Mesenchymal stem cell (in vitro differentiated cells and primary cell): ENCODE data around the gene EXOC6.

Experiments used
- DNase-seq: peaks from one replicate; pipeline ENCODE4 v3.0.0-alpha.2; 2013
- H2AFZ ChIP-seq: one replicate; pipeline ENCODE4 v1.6.1; 2013; ENCODE audit warnings: low read depth, mild to moderate bottlenecking, control low read depth, inconsistent platforms, low read length, moderate library complexity
- H2AK5ac ChIP-seq: 2 replicates; pipeline ENCODE4 v1.6.1; 2013; ENCODE audit warnings: low read length, moderate library complexity, mild to moderate bottlenecking, inconsistent platforms; ENCODE audit not compliant: severe bottlenecking
- H2BK120ac ChIP-seq: one replicate; pipeline ENCODE4 v1.6.1; 2013; ENCODE audit warnings: low read depth, mild to moderate bottlenecking, inconsistent platforms, low read length, moderate library complexity
- H2BK12ac ChIP-seq, 2 experiments: one replicate each; pipeline ENCODE4 v1.6.1; 2013; ENCODE audit warnings: inconsistent platforms in 2 of 2, low read length in 2 of 2, mild to moderate bottlenecking in 2 of 2, moderate library complexity in 2 of 2, control low read depth in 1 of 2
- H2BK15ac ChIP-seq: one replicate; pipeline ENCODE4 v1.6.1; 2013; ENCODE audit warnings: mild to moderate bottlenecking, low read depth, inconsistent platforms; ENCODE audit not compliant: poor library complexity, severe bottlenecking
- H2BK5ac ChIP-seq: 2 replicates; pipeline ENCODE4 v1.6.1; 2013; ENCODE audit warnings: low read depth, mild to moderate bottlenecking, low read length, control low read depth, inconsistent platforms; ENCODE audit not compliant: poor library complexity, severe bottlenecking
- H3K14ac ChIP-seq, 2 experiments: one replicate each; pipeline ENCODE4 v1.6.1; 2013; ENCODE audit warnings: inconsistent platforms in 2 of 2, low read length in 2 of 2, control low read depth in 1 of 2, mild to moderate bottlenecking in 1 of 2, moderate library complexity in 1 of 2
- H3K18ac ChIP-seq, 2 experiments: one replicate each; pipeline ENCODE4 v1.6.1; 2013; ENCODE audit warnings: inconsistent platforms in 2 of 2, low read length in 2 of 2, control low read depth in 1 of 2, low read depth in 1 of 2, mild to moderate bottlenecking in 1 of 2
- H3K23ac ChIP-seq, 2 experiments: one replicate each; pipeline ENCODE4 v1.6.1; 2013; ENCODE audit warnings: inconsistent platforms in 2 of 2, low read length in 2 of 2, mild to moderate bottlenecking in 2 of 2, moderate library complexity in 2 of 2, control low read depth in 1 of 2
- H3K27ac ChIP-seq: 2 replicates; pipeline ENCODE4 v1.5.1; 2013; ENCODE audit warnings: mild to moderate bottlenecking, moderate library complexity, low read length, control low read depth, inconsistent platforms; ENCODE audit not compliant: poor library complexity, severe bottlenecking
- H3K27me3 ChIP-seq, 2 experiments: 2 replicates each; pipeline versions ENCODE4 v1.6.1 to v1.7.0; 2013; ENCODE audit warnings: low read length in 2 of 2, mild to moderate bottlenecking in 2 of 2, moderate library complexity in 2 of 2, control low read depth in 1 of 2, inconsistent platforms in 1 of 2; ENCODE audit not compliant: control insufficient read depth in 1 of 2, insufficient read depth in 1 of 2
- H3K36me3 ChIP-seq, 2 experiments: 2 replicates each; pipeline versions ENCODE4 v1.6.1 to v1.7.0; 2013; ENCODE audit warnings: low read length in 2 of 2, control low read depth in 1 of 2, inconsistent platforms in 1 of 2, low read depth in 1 of 2, mild to moderate bottlenecking in 1 of 2; ENCODE audit not compliant: insufficient read depth in 2 of 2, control insufficient read depth in 1 of 2
- H3K4ac ChIP-seq, 2 experiments: one replicate each; pipeline ENCODE4 v1.6.1; 2013; ENCODE audit warnings: inconsistent platforms in 2 of 2, low read length in 2 of 2, mild to moderate bottlenecking in 2 of 2, moderate library complexity in 2 of 2, control low read depth in 1 of 2, low read depth in 1 of 2
- H3K4me1 ChIP-seq: 2 replicates; pipeline ENCODE4 v1.6.1; 2013; ENCODE audit warnings: low read depth, low read length, control low read depth; ENCODE audit not compliant: control insufficient read depth, insufficient read depth
- H3K4me2 ChIP-seq: 2 replicates; pipeline ENCODE4 v1.6.1; 2013; ENCODE audit warnings: low read length, mild to moderate bottlenecking, inconsistent platforms; ENCODE audit not compliant: poor library complexity, severe bottlenecking
- H3K4me3 ChIP-seq, 2 experiments: 2 replicates each; pipeline versions ENCODE4 v1.5.1 to v1.7.0; 2013; ENCODE audit warnings: low read length in 2 of 2, mild to moderate bottlenecking in 2 of 2, control low read depth in 1 of 2, low read depth in 1 of 2; ENCODE audit not compliant: insufficient read depth in 1 of 2
- H3K79me1 ChIP-seq: replicated peaks from 2 replicates; pipeline ENCODE4 v1.6.1; 2013; ENCODE audit warnings: mild to moderate bottlenecking, control low read depth, low read length, inconsistent platforms; ENCODE audit not compliant: poor library complexity, severe bottlenecking
- H3K9ac ChIP-seq: 2 replicates; pipeline ENCODE4 v1.7.0; 2013; ENCODE audit warnings: mild to moderate bottlenecking, low read length, moderate library complexity
- H3K9me3 ChIP-seq: 2 replicates; pipeline ENCODE4 v1.7.0; 2013; ENCODE audit warnings: mild to moderate bottlenecking, low read length; ENCODE audit not compliant: control insufficient read depth
- H4K8ac ChIP-seq: one replicate; pipeline ENCODE4 v1.6.1; 2013; ENCODE audit warnings: inconsistent platforms, mild to moderate bottlenecking, low read length, moderate library complexity
- H4K91ac ChIP-seq: one replicate; pipeline ENCODE4 v1.6.1; 2013; ENCODE audit warnings: mild to moderate bottlenecking, low read length, inconsistent platforms
- WGBS: methylation state at CpG from one replicate; pipeline ENCODE4 v1.1.7; 2013; ENCODE audit warnings: mixed read lengths; 5-methylcytosine and 5-hydroxymethylcytosine counted together

The EXOC6 gene

DNA sequence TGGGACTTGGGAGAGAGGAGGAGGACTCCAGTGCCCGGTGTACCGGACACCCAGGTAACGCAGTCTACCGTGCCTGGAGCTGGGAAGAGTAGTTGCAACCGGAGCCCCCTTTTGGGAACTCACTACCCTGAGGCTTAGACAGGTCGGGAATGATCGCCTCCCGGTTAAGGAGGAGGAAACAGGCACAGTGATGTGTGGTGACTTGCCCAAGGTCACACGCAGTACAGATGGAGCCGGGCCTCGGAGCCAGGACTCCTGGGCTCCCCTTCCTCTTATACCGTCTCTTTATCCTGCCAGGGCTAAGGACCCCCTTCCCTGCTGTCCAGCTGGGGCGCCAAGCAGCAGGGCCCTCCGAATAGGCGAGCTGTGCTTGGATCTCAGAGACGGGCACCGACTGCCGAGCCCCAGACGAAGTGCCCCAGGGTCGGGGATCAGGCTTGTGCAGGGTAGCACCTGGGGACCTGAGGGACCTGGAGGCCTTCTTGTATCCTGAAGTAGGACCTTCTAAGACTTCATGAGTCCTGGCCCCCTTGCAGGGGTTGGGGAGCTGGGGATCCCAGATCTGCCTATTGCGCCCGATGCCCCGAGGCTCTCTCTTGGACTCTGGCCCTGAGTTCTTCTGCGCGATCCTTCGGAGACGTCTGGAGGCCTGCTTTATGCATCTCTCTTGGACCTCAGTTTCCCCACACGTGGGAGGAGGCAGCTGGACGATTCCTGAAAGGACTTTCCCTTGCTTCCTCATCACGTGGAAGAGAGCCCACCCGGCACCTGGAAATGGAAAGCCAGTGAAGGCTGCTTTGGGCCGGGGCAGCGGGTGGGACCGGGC lies 224.6 kb downstream of the EXOC6 start:
- 9% methylated on average over 34 of the region's 34 CpGs for WGBS
- no peak overlapping the region for H4K8ac ChIP-seq
- H3K27ac ChIP-seq = no peak overlapping the region

GRCh38 chr10:93073539-93074146 lies 225.3 kb downstream of the EXOC6 start, which contains the start of gene CYP26A1:
CYP26A1 (plus strand) TSS chr10:93073893; CDS start chr10:93073935, 42 bp downstream.
- H3K36me3 ChIP-seq = no peaks in the 10 kb centered on the region
- no peak within 1 kb of the TSS for H2BK12ac ChIP-seq
- no peak within 1 kb of the TSS for H3K23ac ChIP-seq
- H2BK120ac ChIP-seq = no peak within 1 kb of the TSS
- H3K9me3 ChIP-seq = no peaks in the 10 kb centered on the region
- H3K4me1 ChIP-seq = peaks cover 34% of the 10 kb centered on the region
- no peak within 1 kb of the TSS for H3K4me3 ChIP-seq
- H2BK15ac ChIP-seq = no peak within 1 kb of the TSS
- no peak within 1 kb of the TSS for H4K91ac ChIP-seq
- peaks cover 89 to 91% of the 10 kb centered on the region in 2 experiments for H3K27me3 ChIP-seq
- no peak within 1 kb of the TSS for H2BK5ac ChIP-seq
- H3K4me2 ChIP-seq = peak within 1 kb of the TSS; percentile 69
- H3K27ac ChIP-seq = no peak within 1 kb of the TSS
- H3K18ac ChIP-seq = no peak within 1 kb of the TSS
- no peak within 1 kb of the TSS for H4K8ac ChIP-seq
- no peak within 1 kb of the TSS for H3K14ac ChIP-seq
- no peak within 1 kb of the TSS for H2AK5ac ChIP-seq
- no peak for DNase-seq
- H3K79me1 ChIP-seq = no peaks in the 10 kb centered on the region
- no peak within 1 kb of the TSS for H3K9ac ChIP-seq
- no peak within 1 kb of the TSS for H3K4ac ChIP-seq
- no peak within 1 kb of the TSS for H2AFZ ChIP-seq
- under 1% methylated on average over 43 of the region's 52 CpGs for WGBS

More for the DNA sequence above, 224.6 kb downstream of the EXOC6 start:
- Histone ChIP-seq H3K9me3 (no peaks in the 10 kb centered on the region), H2BK5ac (no peak overlapping the region), H3K36me3 (no peaks in the 10 kb centered on the region), H3K4me3 (no peak overlapping the region), H3K23ac (no peak overlapping the region), H3K4me1 (peaks cover 40% of the 10 kb centered on the region), H4K91ac (no peak overlapping the region), H3K14ac (no peak overlapping the region), H3K4ac (no peak overlapping the region), H3K18ac (no peak overlapping the region), H2BK12ac (no peak overlapping the region), H2AK5ac (no peak overlapping the region), H2AFZ (no peak overlapping the region), H3K27me3 (peaks cover 94 to 95% of the 10 kb centered on the region in 2 experiments), H3K9ac (no peak overlapping the region), H2BK120ac (no peak overlapping the region), H2BK15ac (no peak overlapping the region), H3K4me2 (no peak overlapping the region), H3K79me1 (no peaks in the 10 kb centered on the region)
- no peak for DNase-seq

DNA sequence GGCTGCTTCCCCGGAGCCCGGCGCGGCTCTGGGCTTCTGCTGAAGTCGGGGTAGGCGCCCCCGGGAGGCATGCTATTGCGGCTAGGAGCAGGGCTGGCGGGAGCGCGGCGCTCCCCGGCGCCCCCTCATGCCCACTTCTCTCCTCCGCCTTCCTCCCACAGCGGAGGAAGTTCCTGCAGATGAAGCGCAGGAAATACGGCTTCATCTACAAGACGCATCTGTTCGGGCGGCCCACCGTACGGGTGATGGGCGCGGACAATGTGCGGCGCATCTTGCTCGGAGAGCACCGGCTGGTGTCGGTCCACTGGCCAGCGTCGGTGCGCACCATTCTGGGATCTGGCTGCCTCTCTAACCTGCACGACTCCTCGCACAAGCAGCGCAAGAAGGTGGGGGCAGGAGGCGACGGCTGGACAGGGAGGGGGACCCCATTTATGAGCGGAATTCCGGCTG lies 225.9 kb downstream of the EXOC6 start:
- no peak overlapping the region for H3K4ac ChIP-seq
- H2BK5ac ChIP-seq = no peak overlapping the region
- H3K4me1 ChIP-seq = peaks cover 29% of the 10 kb centered on the region
- H4K91ac ChIP-seq = no peak overlapping the region
- no peak overlapping the region for H3K18ac ChIP-seq
- H4K8ac ChIP-seq = no peak overlapping the region
- H2AK5ac ChIP-seq = no peak overlapping the region
- no peaks in the 10 kb centered on the region for H3K36me3 ChIP-seq
- H3K27me3 ChIP-seq = peaks cover 84 to 89% of the 10 kb centered on the region in 2 experiments
- under 1% methylated on average over 35 of the region's 40 CpGs for WGBS
- no peak overlapping the region for H3K4me3 ChIP-seq
- no peaks in the 10 kb centered on the region for H3K79me1 ChIP-seq
- no peak overlapping the region for H2BK120ac ChIP-seq
- no peak overlapping the region for H3K23ac ChIP-seq
- H2BK15ac ChIP-seq = no peak overlapping the region
- H2AFZ ChIP-seq = no peak overlapping the region
- H3K9me3 ChIP-seq = no peaks in the 10 kb centered on the region
- H2BK12ac ChIP-seq = no peak overlapping the region
- H3K27ac ChIP-seq = no peak overlapping the region
- no peak for DNase-seq
- H3K9ac ChIP-seq = no peak overlapping the region
- no peak overlapping the region for H3K14ac ChIP-seq
- peak overlapping the region; percentile 69 for H3K4me2 ChIP-seq

GRCh38 chr10:93074597-93075368 lies 226.5 kb downstream of the EXOC6 start:
- Histone ChIP-seq H2AK5ac (no peak overlapping the region), H4K8ac (no peak overlapping the region), H2BK120ac (no peak overlapping the region), H2BK12ac (no peak overlapping the region), H3K36me3 (no peaks in the 10 kb centered on the region), H3K4ac (no peak overlapping the region), H2BK15ac (no peak overlapping the region), H2AFZ (no peak overlapping the region), H3K18ac (no peak overlapping the region), H3K9me3 (no peaks in the 10 kb centered on the region), H4K91ac (no peak overlapping the region), H3K79me1 (no peaks in the 10 kb centered on the region), H3K9ac (no peak overlapping the region), H3K23ac (no peak overlapping the region), H3K27ac (no peak overlapping the region), H2BK5ac (no peak overlapping the region), H3K4me3 (no peak overlapping the region), H3K27me3 (peaks cover 84 to 89% of the 10 kb centered on the region in 2 experiments), H3K4me2 (no peak overlapping the region), H3K14ac (no peak overlapping the region), H3K4me1 (peaks cover 29% of the 10 kb centered on the region)
- WGBS = 4% methylated on average over 67 of the region's 67 CpGs
- no peak for DNase-seq
